C4-2B (cell line): ENCODE measurements around the gene ITIH5.

ENCODE experiments used
- CTCF ChIP-seq: fragments of 450-650 bp; conservative IDR thresholded peaks from 2 replicates; pipeline ENCODE4 v1.5.1; 2017; ENCODE audit warnings: mild to moderate bottlenecking
- ZFX ChIP-seq: fragments of 450-650 bp; IDR thresholded peaks from 2 replicates; pipeline ENCODE4 v1.6.1; 2017

- TF ChIP-seq CTCF (no peak), ZFX (no peak)
Observed at GRCh38 chr10:7563770-7564169, 103.0 kb downstream of the ITIH5 start.
